ENCODE data around the gene TTC3.

TTC3 gene

GRCh38 chr21:37184784-37185593 is 111.9 kb downstream of the TTC3 start:
- Histone ChIP-seq H3K4me2 (ENCODE audit: insufficient read depth, low read length) (no peak overlapping the region), H3K36me3 (ENCODE audit: insufficient read depth, low read length) (peaks cover 73% of the 10 kb centered on the region), H3K27ac (ENCODE audit: low read length) (no peak overlapping the region), H3K27me3 (ENCODE audit: insufficient read depth, low read length, poor library complexity) (no peaks in the 10 kb centered on the region), H3K9ac (ENCODE audit: low read depth, low read length) (no peak overlapping the region), H3K4me1 (ENCODE audit: insufficient read depth, low read length) (no peaks in the 10 kb centered on the region), H2AFZ (ENCODE audit: low read depth, low read length) (no peak overlapping the region), H4K20me1 (ENCODE audit: insufficient read depth, low read length) (no peaks in the 10 kb centered on the region), H3K4me3 (ENCODE audit: low read depth in 1 of 2, low read length in 2 of 2) (no peak overlapping the region), H3K79me2 (ENCODE audit: insufficient read depth, low read length) (no peaks in the 10 kb centered on the region), H3K9me3 (ENCODE audit: insufficient read depth, low read length, severe bottlenecking) (no peaks in the 10 kb centered on the region)
- no peak for TF ChIP-seq EZH2 (IDR thresholded peaks at IDR 0.05; ENCODE audit: borderline replicate concordance, low read depth, low read length, severe bottlenecking)
- TF ChIP-seq CTCF (IDR thresholded peaks at IDR 0.05; ENCODE audit: borderline replicate concordance, extremely low read depth, low read length, poor library complexity, severe bottlenecking): no peak
- DNase-seq (no peak), ATAC-seq (ENCODE audit: insufficient read depth, low read depth) (no peak)

DNA sequence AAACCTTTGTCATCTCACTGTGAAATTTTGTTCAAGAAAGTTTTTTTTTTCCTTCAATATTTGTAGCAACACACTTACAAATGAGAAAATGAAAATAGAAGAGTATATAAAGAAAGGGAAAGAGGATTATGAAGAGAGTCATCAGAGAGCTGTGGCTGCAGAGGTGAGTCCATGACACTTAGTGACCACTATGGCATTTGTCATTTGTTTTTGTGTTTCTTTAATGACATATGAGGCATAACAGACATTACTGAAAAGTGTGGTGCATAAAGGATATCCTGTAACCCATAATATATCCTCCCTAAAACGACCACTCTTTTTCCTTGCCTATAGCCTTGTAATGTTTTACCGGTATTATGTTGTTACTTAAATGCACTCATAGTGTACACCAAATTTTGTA is 113.9 kb downstream of the TTC3 start:
- Histone ChIP-seq H3K4me1 (ENCODE audit: insufficient read depth, low read length) (no peaks in the 10 kb centered on the region), H3K27me3 (ENCODE audit: insufficient read depth, low read length, poor library complexity) (no peaks in the 10 kb centered on the region), H3K79me2 (ENCODE audit: insufficient read depth, low read length) (no peaks in the 10 kb centered on the region), H4K20me1 (ENCODE audit: insufficient read depth, low read length) (no peaks in the 10 kb centered on the region), H3K36me3 (ENCODE audit: insufficient read depth, low read length) (peaks cover 78% of the 10 kb centered on the region), H3K4me2 (ENCODE audit: insufficient read depth, low read length) (no peak overlapping the region), H3K27ac (ENCODE audit: low read length) (no peak overlapping the region), H3K9me3 (ENCODE audit: insufficient read depth, low read length, severe bottlenecking) (no peaks in the 10 kb centered on the region), H2AFZ (ENCODE audit: low read depth, low read length) (no peak overlapping the region), H3K9ac (ENCODE audit: low read depth, low read length) (no peak overlapping the region), H3K4me3 (ENCODE audit: low read depth in 1 of 2, low read length in 2 of 2) (no peak overlapping the region)
- ATAC-seq (ENCODE audit: insufficient read depth, low read depth) (no peak), DNase-seq (no peak)
- no peak for TF ChIP-seq EZH2 (IDR thresholded peaks at IDR 0.05; ENCODE audit: borderline replicate concordance, low read depth, low read length, severe bottlenecking)
- TF ChIP-seq CTCF (IDR thresholded peaks at IDR 0.05; ENCODE audit: borderline replicate concordance, extremely low read depth, low read length, poor library complexity, severe bottlenecking): no peak

DNA sequence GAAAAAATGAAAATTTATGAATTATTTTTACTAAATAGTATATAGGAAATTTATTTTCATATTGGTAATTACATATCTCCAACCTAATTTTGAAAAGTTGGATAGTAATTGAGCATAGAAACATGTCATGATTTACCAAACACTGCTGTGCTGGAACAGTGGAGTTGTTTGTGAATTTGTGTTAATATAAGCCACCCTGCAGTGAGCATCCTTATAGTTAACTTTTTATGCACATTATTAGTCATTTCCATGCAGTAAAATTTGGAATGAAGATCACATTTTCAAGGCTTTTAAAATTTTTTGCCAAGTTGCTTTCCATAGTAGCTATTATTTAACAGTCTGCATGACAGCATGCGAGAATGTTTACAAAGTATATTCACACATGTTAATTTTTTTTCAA is 115.8 kb downstream of the TTC3 start:
- Histone ChIP-seq H4K20me1 (ENCODE audit: insufficient read depth, low read length) (no peaks in the 10 kb centered on the region), H3K4me1 (ENCODE audit: insufficient read depth, low read length) (no peaks in the 10 kb centered on the region), H3K9me3 (ENCODE audit: insufficient read depth, low read length, severe bottlenecking) (no peaks in the 10 kb centered on the region), H3K27me3 (ENCODE audit: insufficient read depth, low read length, poor library complexity) (no peaks in the 10 kb centered on the region), H2AFZ (ENCODE audit: low read depth, low read length) (no peak overlapping the region), H3K27ac (ENCODE audit: low read length) (no peak overlapping the region), H3K4me2 (ENCODE audit: insufficient read depth, low read length) (no peak overlapping the region), H3K36me3 (ENCODE audit: insufficient read depth, low read length) (peaks cover 85% of the 10 kb centered on the region), H3K79me2 (ENCODE audit: insufficient read depth, low read length) (no peaks in the 10 kb centered on the region), H3K4me3 (ENCODE audit: low read depth in 1 of 2, low read length in 2 of 2) (no peak overlapping the region), H3K9ac (ENCODE audit: low read depth, low read length) (no peak overlapping the region)
- TF ChIP-seq CTCF (IDR thresholded peaks at IDR 0.05; ENCODE audit: borderline replicate concordance, extremely low read depth, low read length, poor library complexity, severe bottlenecking) (no peak), EZH2 (IDR thresholded peaks at IDR 0.05; ENCODE audit: borderline replicate concordance, low read depth, low read length, severe bottlenecking) (no peak)
- no peak for ATAC-seq (ENCODE audit: insufficient read depth, low read depth)
- DNase-seq: no peak

All from DND-41 (cell line).